ENCODE data around the gene CIDEB. TPM values are rescaled to one million over a fixed set of nuclear protein-coding genes. Genes with fewer than 3 reads are reported as not detected.

The CIDEB gene
- total RNA-seq, 1 donor, result 0.36 TPM

- peaks cover 7% of the 10 kb centered on the region for H3K79me2 ChIP-seq (ENCODE audit: insufficient read depth, low read length)
- TF ChIP-seq, protein P1, sequence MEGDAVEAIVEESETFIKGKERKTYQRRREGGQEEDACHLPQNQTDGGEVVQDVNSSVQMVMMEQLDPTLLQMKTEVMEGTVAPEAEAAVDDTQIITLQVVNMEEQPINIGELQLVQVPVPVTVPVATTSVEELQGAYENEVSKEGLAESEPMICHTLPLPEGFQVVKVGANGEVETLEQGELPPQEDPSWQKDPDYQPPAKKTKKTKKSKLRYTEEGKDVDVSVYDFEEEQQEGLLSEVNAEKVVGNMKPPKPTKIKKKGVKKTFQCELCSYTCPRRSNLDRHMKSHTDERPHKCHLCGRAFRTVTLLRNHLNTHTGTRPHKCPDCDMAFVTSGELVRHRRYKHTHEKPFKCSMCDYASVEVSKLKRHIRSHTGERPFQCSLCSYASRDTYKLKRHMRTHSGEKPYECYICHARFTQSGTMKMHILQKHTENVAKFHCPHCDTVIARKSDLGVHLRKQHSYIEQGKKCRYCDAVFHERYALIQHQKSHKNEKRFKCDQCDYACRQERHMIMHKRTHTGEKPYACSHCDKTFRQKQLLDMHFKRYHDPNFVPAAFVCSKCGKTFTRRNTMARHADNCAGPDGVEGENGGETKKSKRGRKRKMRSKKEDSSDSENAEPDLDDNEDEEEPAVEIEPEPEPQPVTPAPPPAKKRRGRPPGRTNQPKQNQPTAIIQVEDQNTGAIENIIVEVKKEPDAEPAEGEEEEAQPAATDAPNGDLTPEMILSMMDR (IDR thresholded peaks at IDR 0.05; ENCODE audit: extremely low read depth, low read depth, low read length), result no peak
- no peak overlapping the region for H3K4me3 ChIP-seq (ENCODE audit: insufficient read depth, low read length)
- H2AFZ ChIP-seq (ENCODE audit: low read length), result no peak overlapping the region
- no peak overlapping the region for H3K27ac ChIP-seq (ENCODE audit: low read depth, low read length)
- H3K4me1 ChIP-seq (ENCODE audit: insufficient read depth, low read length), result peaks cover 6% of the 10 kb centered on the region
- no peaks in the 10 kb centered on the region for H4K20me1 ChIP-seq (ENCODE audit: insufficient read depth, low read length)
- no peak overlapping the region for H3K4me2 ChIP-seq (ENCODE audit: insufficient read depth, low read length)
- no peaks in the 10 kb centered on the region for H3K9me3 ChIP-seq (ENCODE audit: low read depth, low read length)
- peaks cover 38% of the 10 kb centered on the region for H3K36me3 ChIP-seq (ENCODE audit: insufficient read depth, low read length)
- DNase-seq (ENCODE audit: insufficient read length, low spot score, missing footprints), result no peak
- no peaks in the 10 kb centered on the region for H3K27me3 ChIP-seq (ENCODE audit: insufficient read depth, low read length)
Observed at GRCh38 chr14:24267516-24267915, 40.3 kb downstream of the CIDEB start.

DNA sequence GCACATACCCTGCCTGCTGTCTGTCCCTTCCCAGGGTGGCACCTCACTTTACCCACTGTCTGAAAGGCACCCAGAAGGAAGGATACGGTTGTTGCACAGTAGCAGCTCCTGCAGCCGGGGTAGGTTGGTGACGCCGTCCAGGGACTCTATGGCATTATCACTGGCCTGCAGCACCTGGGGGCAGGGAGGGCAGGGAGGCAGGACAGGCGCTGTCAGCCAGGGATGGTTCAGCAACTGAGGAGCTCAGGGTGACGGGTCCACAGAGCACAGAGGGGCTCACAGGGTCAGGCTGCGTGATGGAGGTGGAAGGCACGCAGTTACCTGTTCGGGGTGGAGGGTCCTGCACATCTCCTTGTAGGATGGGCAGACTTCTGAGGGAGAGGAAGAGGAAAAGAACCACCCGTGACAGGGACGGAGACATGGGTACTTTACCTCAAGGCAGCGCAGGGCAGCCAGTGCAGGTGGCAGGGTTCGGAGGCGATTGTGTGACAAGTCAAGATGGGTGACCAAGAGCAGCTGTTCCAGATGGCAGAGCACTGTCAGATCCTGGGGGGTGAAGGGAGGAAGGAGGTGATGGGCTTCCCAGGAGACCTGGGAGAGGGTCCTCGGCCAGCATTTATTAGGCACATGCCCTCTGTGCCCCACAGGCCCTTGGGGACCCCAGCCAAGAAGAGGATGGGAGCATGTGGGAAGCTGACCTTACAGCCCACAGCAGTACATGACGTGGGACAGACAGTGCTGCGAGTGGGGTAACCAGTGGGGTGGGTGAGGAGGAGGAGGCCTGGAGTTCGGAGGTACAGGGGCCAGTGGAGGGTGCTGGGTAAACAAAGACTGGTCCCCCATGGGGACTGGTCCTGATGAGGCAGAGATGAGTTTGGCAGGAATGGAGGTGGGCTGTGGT, 41.2 kb downstream of the CIDEB start:
- Histone ChIP-seq H3K27ac (ENCODE audit: low read depth, low read length) (no peak overlapping the region), H3K4me2 (ENCODE audit: insufficient read depth, low read length) (no peak overlapping the region), H3K4me3 (ENCODE audit: insufficient read depth, low read length) (no peak overlapping the region), H3K9me3 (ENCODE audit: low read depth, low read length) (no peaks in the 10 kb centered on the region), H3K36me3 (ENCODE audit: insufficient read depth, low read length) (peaks cover 38% of the 10 kb centered on the region), H3K27me3 (ENCODE audit: insufficient read depth, low read length) (no peaks in the 10 kb centered on the region), H4K20me1 (ENCODE audit: insufficient read depth, low read length) (no peaks in the 10 kb centered on the region), H3K4me1 (ENCODE audit: insufficient read depth, low read length) (peaks cover under 1% of the 10 kb centered on the region), H3K79me2 (ENCODE audit: insufficient read depth, low read length) (peaks cover 5% of the 10 kb centered on the region), H2AFZ (ENCODE audit: low read length) (no peak overlapping the region)
- no peak for DNase-seq (ENCODE audit: insufficient read length, low spot score, missing footprints)
- TF ChIP-seq, protein P1 (IDR thresholded peaks at IDR 0.05; ENCODE audit: extremely low read depth, low read depth, low read length), result no peak

DNA sequence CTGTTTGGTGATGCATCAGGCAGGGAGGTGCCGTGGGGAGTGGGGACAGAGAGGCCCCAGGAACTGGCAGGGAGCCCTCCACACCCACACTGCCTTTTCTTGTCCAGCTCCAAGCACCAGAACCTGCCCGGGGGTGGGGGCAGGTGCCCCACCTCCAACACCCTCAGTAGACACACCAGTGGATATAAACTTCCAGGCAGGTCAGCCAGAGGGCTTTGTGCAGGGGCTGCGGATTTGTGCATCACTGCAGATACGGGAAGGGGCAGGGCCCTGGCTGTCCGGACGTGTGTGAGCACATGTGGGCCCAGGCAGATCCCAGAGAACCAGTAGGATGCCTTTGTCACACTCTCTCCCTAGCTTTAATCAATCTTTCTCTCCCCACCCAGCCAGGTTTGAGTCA, 43.5 kb downstream of the CIDEB start:
- H3K36me3 ChIP-seq (ENCODE audit: insufficient read depth, low read length), result peaks cover 32% of the 10 kb centered on the region
- TF ChIP-seq, protein P1 (IDR thresholded peaks at IDR 0.05; ENCODE audit: extremely low read depth, low read depth, low read length), result no peak
- H3K4me2 ChIP-seq (ENCODE audit: insufficient read depth, low read length), result no peak overlapping the region
- H4K20me1 ChIP-seq (ENCODE audit: insufficient read depth, low read length), result no peaks in the 10 kb centered on the region
- no peak for DNase-seq (ENCODE audit: insufficient read length, low spot score, missing footprints)
- no peak overlapping the region for H3K27ac ChIP-seq (ENCODE audit: low read depth, low read length)
- H3K9me3 ChIP-seq (ENCODE audit: low read depth, low read length), result no peaks in the 10 kb centered on the region
- H3K4me1 ChIP-seq (ENCODE audit: insufficient read depth, low read length), result no peaks in the 10 kb centered on the region
- no peaks in the 10 kb centered on the region for H3K27me3 ChIP-seq (ENCODE audit: insufficient read depth, low read length)
- no peak overlapping the region for H2AFZ ChIP-seq (ENCODE audit: low read length)
- no peak overlapping the region for H3K4me3 ChIP-seq (ENCODE audit: insufficient read depth, low read length)
- no peaks in the 10 kb centered on the region for H3K79me2 ChIP-seq (ENCODE audit: insufficient read depth, low read length)

GRCh38 chr14:24263848-24264247, 43.9 kb downstream of the CIDEB start:
- Histone ChIP-seq H2AFZ (ENCODE audit: low read length) (no peak overlapping the region), H3K27me3 (ENCODE audit: insufficient read depth, low read length) (no peaks in the 10 kb centered on the region), H3K79me2 (ENCODE audit: insufficient read depth, low read length) (no peaks in the 10 kb centered on the region), H3K9me3 (ENCODE audit: low read depth, low read length) (no peaks in the 10 kb centered on the region), H4K20me1 (ENCODE audit: insufficient read depth, low read length) (no peaks in the 10 kb centered on the region), H3K4me3 (ENCODE audit: insufficient read depth, low read length) (no peak overlapping the region), H3K4me1 (ENCODE audit: insufficient read depth, low read length) (no peaks in the 10 kb centered on the region), H3K4me2 (ENCODE audit: insufficient read depth, low read length) (no peak overlapping the region), H3K27ac (ENCODE audit: low read depth, low read length) (no peak overlapping the region), H3K36me3 (ENCODE audit: insufficient read depth, low read length) (peaks cover 28% of the 10 kb centered on the region)
- TF ChIP-seq, protein P1 (IDR thresholded peaks at IDR 0.05; ENCODE audit: extremely low read depth, low read depth, low read length), result no peak
- no peak for DNase-seq (ENCODE audit: insufficient read length, low spot score, missing footprints)

All from osteoblast (primary cell).